Caco-2 (cell line): ENCODE results near the gene ALDH1A2. TPM values are rescaled to one million over a fixed set of nuclear protein-coding genes. Genes with fewer than 3 reads are reported as not detected.

Source experiments
- BruUV-seq: library from RNA; stranded (reverse); fragments of 400-500 nt; replicated peaks from 2 replicates; lab custom pipeline; 2021; lab: Mats Ljungman, UMichigan
- CTCF ChIA-PET: fragments of 300-600 bp; sonication (Branson Sonifier 250); formaldehyde crosslinking; loops from one replicate; lab custom pipeline; 2022; ENCODE audit warnings: antibody characterized with exemption; lab: Charles Lee
- POLR2A ChIA-PET: fragments of 300-600 bp; sonication (Branson Sonifier 250); formaldehyde crosslinking; loops from one replicate; lab custom pipeline; 2022; ENCODE audit warnings: antibody characterized with exemption; lab: Charles Lee
- DNase-seq, 2 experiments: peaks; one replicate each; pipeline versions ENCODE4 v3.0.0 to v3.0.0-alpha.2; 2020 to 2022
- H3K27me3 ChIP-seq: replicated peaks from 2 replicates; pipeline ENCODE4 v1.6.0; 2011; ENCODE audit warnings: low read length; ENCODE audit not compliant: control insufficient read depth, insufficient read depth
- H3K36me3 ChIP-seq: 2 replicates; pipeline ENCODE4 v1.5.1; 2011; ENCODE audit warnings: low read length; ENCODE audit not compliant: control insufficient read depth, insufficient read depth
- H3K4me1 ChIP-seq: fragments of 250-450 bp; sonication (Bioruptor Pico); 2 replicates; pipeline ENCODE4 v1.5.1; 2020; ENCODE audit warnings: mild to moderate bottlenecking
- H3K4me3 ChIP-seq: 2 replicates; pipeline ENCODE4 v1.5.1; 2011; ENCODE audit warnings: low read depth, mild to moderate bottlenecking, control low read depth, low read length
- H3K9me3 ChIP-seq: fragments of 250-450 bp; sonication (Bioruptor Pico); 2 replicates; pipeline ENCODE4 v1.5.1; 2020; ENCODE audit warnings: mild to moderate bottlenecking, moderate library complexity
- H3K27ac Mint-ChIP-seq: one replicate; pipeline ENCODE4 v1.8.0; 2022; ENCODE audit warnings: mixed read lengths; ENCODE audit not compliant: unreplicated experiment
- H3K27me3 Mint-ChIP-seq: one replicate; pipeline ENCODE4 v1.8.0; 2022; ENCODE audit warnings: mixed read lengths; ENCODE audit not compliant: insufficient read depth, unreplicated experiment
- H3K36me3 Mint-ChIP-seq: one replicate; pipeline ENCODE4 v1.8.0; 2022; ENCODE audit warnings: mild to moderate bottlenecking, mixed read lengths; ENCODE audit not compliant: insufficient read depth, unreplicated experiment
- H3K4me1 Mint-ChIP-seq: one replicate; pipeline ENCODE4 v1.8.0; 2022; ENCODE audit warnings: low read depth, mixed read lengths; ENCODE audit not compliant: unreplicated experiment
- H3K4me3 Mint-ChIP-seq: one replicate; pipeline ENCODE4 v1.8.0; 2022; ENCODE audit warnings: mild to moderate bottlenecking, moderate library complexity, mixed read lengths; ENCODE audit not compliant: unreplicated experiment
- H3K9me3 Mint-ChIP-seq: one replicate; pipeline ENCODE4 v1.8.0; 2022; ENCODE audit warnings: mixed read lengths; ENCODE audit not compliant: unreplicated experiment
- CTCF ChIP-seq, 2 experiments: fragments of 200-600 bp in 1 of 2; IDR thresholded peaks; 1 replicate in 1 of 2; 2 replicates in 1 of 2; pipeline versions ENCODE4 v1.5.1 to v1.8.0; 2011 to 2022; ENCODE audit warnings: antibody characterized with exemption in 1 of 2, control low read depth in 1 of 2, inconsistent platforms in 1 of 2, low read depth in 1 of 2, low read length in 1 of 2, mild to moderate bottlenecking in 1 of 2, moderate library complexity in 1 of 2; ENCODE audit not compliant: insufficient read depth in 1 of 2, severe bottlenecking in 1 of 2, unreplicated experiment in 1 of 2
- intact Hi-C: fragments of 100-400 bp; cut with micrococcal nuclease; formaldehyde crosslinking; loops from one replicate; pipeline ENCODE4 v1.10.0; 2022; ENCODE audit not compliant: unreplicated experiment
- total RNA-seq: library from RNA; stranded (reverse); gene quantifications from 2 replicates; pipeline ENCODE4 v1.2.3, GENCODE V29; 2022

ALDH1A2 gene
- total RNA-seq, 1 experiment from 2014 or later: 0.61 TPM

- TF ChIP-seq CTCF (IDR thresholded peaks at IDR 0.05; ENCODE audit: insufficient read depth in 1 of 2, low read depth in 1 of 2, low read length in 1 of 2, severe bottlenecking in 1 of 2, unreplicated experiment in 1 of 2): peak; percentile 19 to 38
- CTCF ChIA-PET: interaction anchor here (0.6 to 1.5 kb wide), 4 partner anchors 9 to 101 kb away, joined by 3 to 12 read pairs (median 7); partner anchors contain the start of gene ALDH1A2
- H3K27me3 Mint-ChIP-seq: peaks cover 11% of the 10 kb centered on the region
- no peak overlapping the region for H3K27ac Mint-ChIP-seq
- POLR2A ChIA-PET: no interaction called here
- no peaks in the 10 kb centered on the region for H3K36me3 ChIP-seq
- H3K4me1 Mint-ChIP-seq: no peaks in the 10 kb centered on the region
- intact Hi-C loops: loop anchor here (1.0 to 5.0 kb wide), 2 partner anchors 97 to 213 kb away; no protein-coding TSS in a partner anchor
- peak in 1 of 2 experiments; percentile 30 for DNase-seq
- H3K4me3 ChIP-seq: no peak overlapping the region
- H3K9me3 Mint-ChIP-seq: no peaks in the 10 kb centered on the region
- no peaks in the 10 kb centered on the region for H3K9me3 ChIP-seq
- no TSS peak for BruUV-seq
- H3K27me3 ChIP-seq: peaks cover 2% of the 10 kb centered on the region; the same call in 1 of the 2 replicates
- no peak overlapping the region for H3K4me3 Mint-ChIP-seq
- H3K36me3 Mint-ChIP-seq: no peaks in the 10 kb centered on the region
- no peaks in the 10 kb centered on the region for H3K4me1 ChIP-seq
Measured at GRCh38 chr15:57969355-57969754, 96.2 kb downstream of the ALDH1A2 start.

GRCh38 chr15:57962887-57963286 lies 102.6 kb downstream of the ALDH1A2 start:
- BruUV-seq: no TSS peak
- intact Hi-C loops: no loop called here
- Mint-ChIP-seq H3K27ac (no peak overlapping the region), H3K27me3 (peaks cover 12% of the 10 kb centered on the region), H3K4me3 (no peak overlapping the region), H3K4me1 (no peaks in the 10 kb centered on the region), H3K36me3 (no peaks in the 10 kb centered on the region), H3K9me3 (no peaks in the 10 kb centered on the region)
- TF ChIP-seq CTCF (IDR thresholded peaks at IDR 0.05; ENCODE audit: insufficient read depth in 1 of 2, low read depth in 1 of 2, low read length in 1 of 2, severe bottlenecking in 1 of 2, unreplicated experiment in 1 of 2): no peak
- Histone ChIP-seq H3K4me1 (no peaks in the 10 kb centered on the region), H3K36me3 (no peaks in the 10 kb centered on the region), H3K9me3 (no peaks in the 10 kb centered on the region), H3K27me3 (peaks cover 2% of the 10 kb centered on the region; the same call in 1 of the 2 replicates), H3K4me3 (no peak overlapping the region)
- CTCF ChIA-PET: no interaction called here
- POLR2A ChIA-PET: no interaction called here
- DNase-seq: no peak

GRCh38 chr15:57961919-57962318 lies 103.6 kb downstream of the ALDH1A2 start:
- Mint-ChIP-seq H3K9me3 (no peaks in the 10 kb centered on the region), H3K36me3 (no peaks in the 10 kb centered on the region), H3K27me3 (peaks cover 10% of the 10 kb centered on the region), H3K4me1 (no peaks in the 10 kb centered on the region), H3K4me3 (no peak overlapping the region), H3K27ac (no peak overlapping the region)
- no peaks in the 10 kb centered on the region for H3K4me1 ChIP-seq
- H3K4me3 ChIP-seq: no peak overlapping the region
- no peak for TF ChIP-seq CTCF (IDR thresholded peaks at IDR 0.05; ENCODE audit: insufficient read depth in 1 of 2, low read depth in 1 of 2, low read length in 1 of 2, severe bottlenecking in 1 of 2, unreplicated experiment in 1 of 2)
- intact Hi-C loops: no loop called here
- ChIA-PET POLR2A (no interaction called here), CTCF (no interaction called here)
- no peaks in the 10 kb centered on the region for H3K36me3 ChIP-seq
- H3K27me3 ChIP-seq: peaks cover 2% of the 10 kb centered on the region; the same call in 1 of the 2 replicates
- H3K9me3 ChIP-seq: no peaks in the 10 kb centered on the region
- DNase-seq: no peak
- no TSS peak for BruUV-seq
